Neural crest cell (in vitro differentiated cells): ENCODE data around the gene RTP4. TPM values are rescaled to one million over a fixed set of nuclear protein-coding genes. Genes with fewer than 3 reads are reported as not detected.
A peak's percentile ranks its signal among the peaks of the same experiment; 100 is the strongest.

Source experiments
- DNase-seq: peaks from one replicate; pipeline ENCODE4 v3.0.0; 2021; ENCODE audit warnings: low read depth, mixed read lengths, low spot score
- H3K27ac Mint-ChIP-seq: one replicate; pipeline ENCODE4 v1.8.0; 2021; ENCODE audit warnings: mild to moderate bottlenecking, mixed read lengths; ENCODE audit not compliant: unreplicated experiment
- H3K27me3 Mint-ChIP-seq: 2 replicates; pipeline ENCODE4 v1.8.0; 2021; ENCODE audit warnings: low read depth, mild to moderate bottlenecking, mixed read lengths
- H3K36me3 Mint-ChIP-seq: 2 replicates; pipeline ENCODE4 v1.8.0; 2021; ENCODE audit warnings: low read depth, mild to moderate bottlenecking, mixed read lengths
- H3K4me1 Mint-ChIP-seq: 2 replicates; pipeline ENCODE4 v1.8.0; 2021; ENCODE audit warnings: mixed read lengths
- H3K4me3 Mint-ChIP-seq: one replicate; pipeline ENCODE4 v1.8.0; 2021; ENCODE audit warnings: mild to moderate bottlenecking, mixed read lengths
- H3K9me3 Mint-ChIP-seq: 2 replicates; pipeline ENCODE4 v1.8.0; 2021; ENCODE audit warnings: mixed read lengths
- CTCF ChIP-seq: fragments of 200-600 bp; sonication (generic); conservative IDR thresholded peaks from 2 replicates; pipeline ENCODE4 v1.5.0; 2021; ENCODE audit warnings: antibody characterized with exemption, mild to moderate bottlenecking
- total RNA-seq: library from RNA; stranded (reverse); gene quantifications from 2 replicates; pipeline ENCODE4 v1.2.1, GENCODE V29; 2021

Gene RTP4
- total RNA-seq, 1 donor from 2014 or later, result not detected

- TF ChIP-seq CTCF, result no peak
- Mint-ChIP-seq H3K4me1 (peaks cover 30% of the 10 kb centered on the region), H3K36me3 (no peaks in the 10 kb centered on the region), H3K4me3 (no peak overlapping the region), H3K9me3 (no peaks in the 10 kb centered on the region), H3K27ac (no peak overlapping the region), H3K27me3 (no peaks in the 10 kb centered on the region)
- DNase-seq, result no peak
These were observed 8.2 kb upstream of the RTP4 start for GRCh38 chr3:187359798-187360486.

- H3K4me3 Mint-ChIP-seq, result no peak overlapping the region
- TF ChIP-seq CTCF, result no peak
- peaks cover 3% of the 10 kb centered on the region for H3K9me3 Mint-ChIP-seq
- H3K27ac Mint-ChIP-seq, result no peak overlapping the region
- no peak for DNase-seq
- H3K4me1 Mint-ChIP-seq, result peaks cover 30% of the 10 kb centered on the region
- H3K27me3 Mint-ChIP-seq, result no peaks in the 10 kb centered on the region
- no peaks in the 10 kb centered on the region for H3K36me3 Mint-ChIP-seq
These were observed 7.6 kb upstream of the RTP4 start for GRCh38 chr3:187360596-187360995.

- Mint-ChIP-seq H3K36me3 (no peaks in the 10 kb centered on the region), H3K27ac (no peak overlapping the region), H3K4me1 (peaks cover 30% of the 10 kb centered on the region), H3K9me3 (peaks cover 3% of the 10 kb centered on the region), H3K27me3 (no peaks in the 10 kb centered on the region), H3K4me3 (no peak overlapping the region)
- no peak for TF ChIP-seq CTCF
- no peak for DNase-seq
These were observed 6.3 kb upstream of the RTP4 start for GRCh38 chr3:187361835-187362234.

- TF ChIP-seq CTCF, result no peak
- Mint-ChIP-seq H3K4me1 (peaks cover 2% of the 10 kb centered on the region), H3K9me3 (peaks cover 3% of the 10 kb centered on the region), H3K27me3 (no peaks in the 10 kb centered on the region), H3K27ac (peak overlapping the region; percentile 47), H3K36me3 (no peaks in the 10 kb centered on the region), H3K4me3 (no peak overlapping the region)
- no peak for DNase-seq
These were observed 553 bp upstream of the RTP4 start for GRCh38 chr3:187367561-187368103.

GRCh38 chr3:187369089-187369447 lies 883 bp downstream of the RTP4 start:
- H3K36me3 Mint-ChIP-seq, result no peaks in the 10 kb centered on the region
- no peak for TF ChIP-seq CTCF
- H3K27ac Mint-ChIP-seq, result no peak overlapping the region
- no peak overlapping the region for H3K4me3 Mint-ChIP-seq
- no peaks in the 10 kb centered on the region for H3K27me3 Mint-ChIP-seq
- peaks cover 3% of the 10 kb centered on the region for H3K9me3 Mint-ChIP-seq
- no peaks in the 10 kb centered on the region for H3K4me1 Mint-ChIP-seq
- no peak for DNase-seq
